ENCODE results near the gene GALNT10. TPM values are rescaled to one million over a fixed set of nuclear protein-coding genes. Genes with fewer than 3 reads are reported as not detected.
A peak's percentile ranks its signal among the peaks of the same experiment; 100 is the strongest.

GALNT10 gene
- total RNA-seq, 4 donors from 2014 or later, result 5.7 to 25.2 (median 9.7) TPM

DNA sequence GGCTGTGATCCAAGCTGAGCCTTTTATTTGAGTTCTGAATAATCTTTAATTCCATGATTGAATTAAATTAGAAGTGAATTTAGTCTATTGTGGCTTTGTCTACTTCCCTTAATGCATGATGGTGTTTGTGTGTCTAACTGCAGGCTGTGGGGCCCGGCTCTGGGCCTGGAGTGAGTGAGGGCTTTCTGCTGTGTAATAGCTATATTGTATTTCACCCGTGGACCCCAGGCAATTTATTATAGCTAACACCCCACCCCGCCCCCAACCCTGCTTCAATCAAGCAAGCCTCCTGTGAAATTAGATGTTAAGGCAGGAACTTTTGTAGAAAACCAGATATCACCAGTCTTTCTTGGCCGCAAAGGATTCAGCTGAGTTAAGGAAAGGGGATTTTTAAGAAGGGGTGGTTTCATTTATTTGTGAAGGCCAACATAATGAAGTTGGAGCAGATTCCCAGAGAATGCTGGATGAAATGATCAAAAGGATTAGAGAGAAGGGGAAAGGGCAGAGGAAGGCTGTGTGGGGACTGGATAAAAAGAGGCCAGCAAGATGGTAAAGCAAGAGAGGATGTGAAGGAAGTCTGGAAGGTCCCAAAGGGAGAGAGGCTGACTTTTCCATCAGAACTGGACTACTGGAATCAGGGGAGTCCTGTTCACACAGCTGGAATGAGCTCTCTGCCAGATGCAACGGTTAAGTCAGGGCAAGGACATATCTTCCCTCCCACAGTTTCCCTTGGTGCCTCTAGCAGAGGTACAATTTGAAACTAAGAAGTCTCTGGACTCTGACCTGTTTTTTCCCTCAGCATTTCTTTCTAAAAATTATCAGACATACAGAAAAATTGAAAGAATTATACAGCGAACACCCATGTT is 129.9 kb downstream of the GALNT10 start:
- intact Hi-C loops (cut with DNase I; ENCODE audit: low total_unique reads), result no loop called here
- 69 to 71% methylated on average over 6 of the region's 6 CpGs for WGBS, 2 donors
- DNase-seq (ENCODE audit: low spot score in 2 of 2), result peak in 1 of 2 donors; percentile 46

DNA sequence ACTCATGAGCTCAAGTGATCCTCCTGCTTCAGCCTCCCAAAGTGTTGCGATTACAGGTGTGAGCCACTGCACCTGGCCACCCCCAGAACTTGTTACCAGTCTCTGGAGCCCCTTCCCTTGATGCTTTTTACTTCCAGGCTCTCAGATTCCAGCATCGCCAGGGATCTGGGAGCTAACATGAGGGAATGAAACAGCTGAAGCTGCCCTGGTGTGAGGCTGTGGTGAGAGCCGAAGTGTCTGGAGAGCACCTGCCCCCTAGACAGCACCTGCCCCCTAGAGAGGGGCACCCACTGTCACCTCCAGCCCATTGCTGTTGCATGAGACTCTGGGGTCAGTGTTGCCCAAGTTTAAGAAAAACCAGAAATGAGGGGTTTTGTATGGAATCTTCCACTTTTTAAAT is 131.0 kb downstream of the GALNT10 start:
- H3K4me3 ChIP-seq (ENCODE audit: low read depth, poor library complexity, severe bottlenecking), result no peak overlapping the region
- TF ChIP-seq, protein P1, sequence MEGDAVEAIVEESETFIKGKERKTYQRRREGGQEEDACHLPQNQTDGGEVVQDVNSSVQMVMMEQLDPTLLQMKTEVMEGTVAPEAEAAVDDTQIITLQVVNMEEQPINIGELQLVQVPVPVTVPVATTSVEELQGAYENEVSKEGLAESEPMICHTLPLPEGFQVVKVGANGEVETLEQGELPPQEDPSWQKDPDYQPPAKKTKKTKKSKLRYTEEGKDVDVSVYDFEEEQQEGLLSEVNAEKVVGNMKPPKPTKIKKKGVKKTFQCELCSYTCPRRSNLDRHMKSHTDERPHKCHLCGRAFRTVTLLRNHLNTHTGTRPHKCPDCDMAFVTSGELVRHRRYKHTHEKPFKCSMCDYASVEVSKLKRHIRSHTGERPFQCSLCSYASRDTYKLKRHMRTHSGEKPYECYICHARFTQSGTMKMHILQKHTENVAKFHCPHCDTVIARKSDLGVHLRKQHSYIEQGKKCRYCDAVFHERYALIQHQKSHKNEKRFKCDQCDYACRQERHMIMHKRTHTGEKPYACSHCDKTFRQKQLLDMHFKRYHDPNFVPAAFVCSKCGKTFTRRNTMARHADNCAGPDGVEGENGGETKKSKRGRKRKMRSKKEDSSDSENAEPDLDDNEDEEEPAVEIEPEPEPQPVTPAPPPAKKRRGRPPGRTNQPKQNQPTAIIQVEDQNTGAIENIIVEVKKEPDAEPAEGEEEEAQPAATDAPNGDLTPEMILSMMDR (IDR thresholded peaks at IDR 0.05), result no peak
- no peak for TF ChIP-seq POLR2A (IDR thresholded peaks at IDR 0.05)
- intact Hi-C loops (cut with DNase I; ENCODE audit: low total_unique reads), result no loop called here
- DNase-seq (ENCODE audit: low spot score in 2 of 2), result peak in 1 of 2 donors; percentile 23
- WGBS, 2 donors, result 65 to 85% methylated on average over 3 of the region's 3 CpGs

More for the DNA sequence above, 129.9 kb downstream of the GALNT10 start:
- H3K4me3 ChIP-seq (ENCODE audit: low read depth, poor library complexity, severe bottlenecking), result no peak overlapping the region
- TF ChIP-seq POLR2A (IDR thresholded peaks at IDR 0.05), result no peak
- TF ChIP-seq, protein P1 (IDR thresholded peaks at IDR 0.05), result no peak

DNA sequence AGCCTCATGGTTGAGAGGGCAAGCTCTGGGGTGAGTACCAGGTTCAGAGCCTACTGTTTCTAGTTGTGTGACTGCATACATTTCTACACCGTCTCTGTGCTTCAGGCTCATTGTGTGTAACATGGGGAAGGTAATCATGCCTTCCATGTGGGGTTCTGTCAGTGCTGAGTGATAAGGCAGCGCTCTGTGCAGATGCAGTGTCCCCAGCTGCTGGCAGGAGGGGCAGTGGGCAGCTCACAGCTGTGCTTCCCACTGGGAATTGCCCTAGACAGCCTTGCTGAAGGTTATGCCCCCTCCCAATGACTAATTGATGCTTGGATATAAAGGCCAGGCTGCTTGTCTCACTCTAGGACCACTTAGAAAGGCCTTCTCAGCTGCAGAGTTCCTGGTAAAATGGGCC is 133.5 kb downstream of the GALNT10 start:
- peak in 1 of 2 donors; percentile 17 for DNase-seq (ENCODE audit: low spot score in 2 of 2)
- WGBS, 2 donors, result 97 to 100% methylated on average over 2 of the region's 2 CpGs
- H3K4me3 ChIP-seq (ENCODE audit: low read depth, poor library complexity, severe bottlenecking), result no peak overlapping the region
- TF ChIP-seq POLR2A (IDR thresholded peaks at IDR 0.05), result no peak
- TF ChIP-seq, protein P1 (IDR thresholded peaks at IDR 0.05), result no peak
- intact Hi-C loops (cut with DNase I; ENCODE audit: low total_unique reads), result no loop called here

DNA sequence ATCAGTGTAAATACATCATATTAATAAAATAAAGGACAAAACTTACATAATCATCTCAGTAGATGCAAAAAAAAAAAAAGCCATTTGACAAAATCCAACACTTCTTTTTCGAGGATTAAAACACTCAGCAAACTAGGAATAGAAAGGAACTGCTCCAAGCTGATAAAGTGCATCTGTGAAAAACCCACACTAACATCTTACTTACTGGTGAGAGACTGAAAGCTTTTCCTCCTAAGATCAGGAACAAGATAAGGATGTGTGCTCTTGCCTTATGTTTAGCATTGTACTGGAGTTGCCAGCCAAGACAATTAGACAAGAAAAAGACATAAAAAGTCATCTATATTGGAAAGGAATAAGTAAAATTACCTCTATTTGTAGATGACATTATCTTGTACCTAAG is 135.0 kb downstream of the GALNT10 start:
- WGBS, 2 donors, result 95 to 97% methylated on average over 1 of the region's 1 CpG
- TF ChIP-seq, protein P1 (IDR thresholded peaks at IDR 0.05), result no peak
- no peak for TF ChIP-seq POLR2A (IDR thresholded peaks at IDR 0.05)
- intact Hi-C loops (cut with DNase I; ENCODE audit: low total_unique reads), result no loop called here
- no peak overlapping the region for H3K4me3 ChIP-seq (ENCODE audit: low read depth, poor library complexity, severe bottlenecking)
- DNase-seq (ENCODE audit: low spot score in 2 of 2), result no peak

DNA sequence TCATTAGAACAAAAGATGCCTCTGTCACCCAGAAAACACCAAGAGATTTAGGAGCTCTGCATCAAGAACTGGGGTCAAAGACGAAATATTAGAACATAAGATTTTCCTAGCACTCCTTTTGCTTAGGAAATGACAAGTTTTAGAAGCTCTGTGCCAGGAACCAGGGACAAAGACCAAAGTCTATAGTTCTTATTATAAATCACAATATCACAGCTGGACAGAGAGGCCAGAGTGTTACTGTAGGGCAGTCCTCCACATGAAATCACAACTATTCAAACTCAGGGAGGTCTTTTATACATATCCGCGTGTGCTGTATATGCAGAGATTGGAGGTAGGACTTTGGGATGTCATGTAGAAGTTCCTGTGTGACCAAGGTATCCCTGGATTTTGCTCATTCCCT is 138.5 kb downstream of the GALNT10 start:
- intact Hi-C loops (cut with DNase I; ENCODE audit: low total_unique reads), result no loop called here
- no peak overlapping the region for H3K4me3 ChIP-seq (ENCODE audit: low read depth, poor library complexity, severe bottlenecking)
- TF ChIP-seq POLR2A (IDR thresholded peaks at IDR 0.05), result no peak
- TF ChIP-seq, protein P1 (IDR thresholded peaks at IDR 0.05), result no peak
- WGBS, 2 donors, result 95 to 99% methylated on average over 3 of the region's 3 CpGs
- DNase-seq (ENCODE audit: low spot score in 2 of 2), result no peak

Measured in lower leg skin (tissue), 4 donors.